ENCODE measurements around the gene IL3. TPM values are rescaled to one million over a fixed set of nuclear protein-coding genes. Genes with fewer than 3 reads are reported as not detected.

The IL3 gene
- total RNA-seq, 1 donor from 2014 or later: not detected

- Mint-ChIP-seq H3K27ac (ENCODE audit: unreplicated experiment) (peak overlapping the region; percentile 95), H3K4me1 (ENCODE audit: low read depth, unreplicated experiment) (peaks cover 25% of the 10 kb centered on the region), H3K36me3 (ENCODE audit: low read depth, unreplicated experiment) (no peaks in the 10 kb centered on the region), H3K9me3 (ENCODE audit: unreplicated experiment) (peaks cover 1% of the 10 kb centered on the region), H3K4me3 (ENCODE audit: unreplicated experiment) (no peak overlapping the region), H3K27me3 (ENCODE audit: low read depth, unreplicated experiment) (peaks cover 8% of the 10 kb centered on the region)
- TF ChIP-seq, protein P1, sequence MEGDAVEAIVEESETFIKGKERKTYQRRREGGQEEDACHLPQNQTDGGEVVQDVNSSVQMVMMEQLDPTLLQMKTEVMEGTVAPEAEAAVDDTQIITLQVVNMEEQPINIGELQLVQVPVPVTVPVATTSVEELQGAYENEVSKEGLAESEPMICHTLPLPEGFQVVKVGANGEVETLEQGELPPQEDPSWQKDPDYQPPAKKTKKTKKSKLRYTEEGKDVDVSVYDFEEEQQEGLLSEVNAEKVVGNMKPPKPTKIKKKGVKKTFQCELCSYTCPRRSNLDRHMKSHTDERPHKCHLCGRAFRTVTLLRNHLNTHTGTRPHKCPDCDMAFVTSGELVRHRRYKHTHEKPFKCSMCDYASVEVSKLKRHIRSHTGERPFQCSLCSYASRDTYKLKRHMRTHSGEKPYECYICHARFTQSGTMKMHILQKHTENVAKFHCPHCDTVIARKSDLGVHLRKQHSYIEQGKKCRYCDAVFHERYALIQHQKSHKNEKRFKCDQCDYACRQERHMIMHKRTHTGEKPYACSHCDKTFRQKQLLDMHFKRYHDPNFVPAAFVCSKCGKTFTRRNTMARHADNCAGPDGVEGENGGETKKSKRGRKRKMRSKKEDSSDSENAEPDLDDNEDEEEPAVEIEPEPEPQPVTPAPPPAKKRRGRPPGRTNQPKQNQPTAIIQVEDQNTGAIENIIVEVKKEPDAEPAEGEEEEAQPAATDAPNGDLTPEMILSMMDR (IDR thresholded peaks at IDR 0.05; ENCODE audit: insufficient read depth, low read depth, low read length): no peak
- no peak for TF ChIP-seq EZH2 (IDR thresholded peaks at IDR 0.05; ENCODE audit: insufficient read depth, low read length)
- Histone ChIP-seq H3K4me2 (ENCODE audit: low read length) (peak overlapping the region; percentile 81), H4K20me1 (ENCODE audit: insufficient read depth, low read length) (no peaks in the 10 kb centered on the region), H3K4me1 (ENCODE audit: insufficient read depth, low read length) (peaks cover 43% of the 10 kb centered on the region), H3K27me3 (ENCODE audit: insufficient read depth, low read length) (no peaks in the 10 kb centered on the region), H3K9ac (ENCODE audit: low read length) (peak overlapping the region; percentile 72), H2AFZ (ENCODE audit: low read depth, low read length) (no peak overlapping the region), H3K9me3 (ENCODE audit: insufficient read depth, low read depth, low read length) (no peaks in the 10 kb centered on the region), H3K36me3 (ENCODE audit: insufficient read depth, low read length) (no peaks in the 10 kb centered on the region), H3K27ac (ENCODE audit: low read depth, low read length) (peak overlapping the region; percentile 95), H3K4me3 (ENCODE audit: insufficient read depth, low read depth, low read length) (no peak overlapping the region), H3K79me2 (ENCODE audit: insufficient read depth, low read length) (no peaks in the 10 kb centered on the region)
- DNase-seq (ENCODE audit: low read depth) (no peak), FAIRE-seq (no peak)
Measured at GRCh38 chr5:132102944-132103331, 42.5 kb downstream of the IL3 start.

DNA sequence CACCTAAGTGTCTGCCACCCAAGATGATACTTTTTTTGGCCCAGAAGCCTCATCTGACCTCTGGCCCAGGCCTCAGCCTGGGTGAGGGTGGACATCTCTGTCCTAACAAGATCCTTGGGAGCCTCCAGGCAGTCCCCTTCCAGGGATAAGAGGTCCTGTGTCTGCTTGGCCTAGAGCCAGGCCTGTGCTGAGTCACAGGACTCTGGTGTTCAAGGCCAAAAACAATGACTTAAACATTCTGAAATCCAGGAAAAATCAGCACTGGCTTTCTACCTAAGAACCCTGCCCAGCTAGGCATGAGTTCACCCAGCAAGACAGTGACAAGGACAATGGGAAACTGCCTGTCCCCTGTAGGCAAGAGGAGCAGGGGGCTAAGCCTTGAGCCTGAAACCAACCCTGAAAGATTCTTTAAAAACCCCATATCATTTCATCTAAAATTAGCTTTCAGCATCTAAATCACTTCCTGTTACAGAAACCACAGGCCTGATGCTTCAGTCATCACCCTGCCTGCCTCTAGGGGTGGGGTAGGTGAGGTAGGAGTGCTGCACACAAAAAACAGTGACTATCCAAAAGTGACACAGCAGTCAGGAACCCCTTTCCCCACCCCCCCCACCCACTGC, 43.0 kb downstream of the IL3 start:
- no peak overlapping the region for H3K4me3 Mint-ChIP-seq (ENCODE audit: unreplicated experiment)
- H3K27ac Mint-ChIP-seq (ENCODE audit: unreplicated experiment): peak overlapping the region; percentile 95
- Histone ChIP-seq H3K27ac (ENCODE audit: low read depth, low read length) (peak overlapping the region; percentile 95), H2AFZ (ENCODE audit: low read depth, low read length) (peak overlapping the region; percentile 82), H3K79me2 (ENCODE audit: insufficient read depth, low read length) (no peaks in the 10 kb centered on the region), H3K27me3 (ENCODE audit: insufficient read depth, low read length) (no peaks in the 10 kb centered on the region), H3K9ac (ENCODE audit: low read length) (peak overlapping the region; percentile 72), H4K20me1 (ENCODE audit: insufficient read depth, low read length) (no peaks in the 10 kb centered on the region), H3K9me3 (ENCODE audit: insufficient read depth, low read depth, low read length) (no peaks in the 10 kb centered on the region), H3K4me1 (ENCODE audit: insufficient read depth, low read length) (peaks cover 39% of the 10 kb centered on the region), H3K4me2 (ENCODE audit: low read length) (peak overlapping the region; percentile 81), H3K36me3 (ENCODE audit: insufficient read depth, low read length) (no peaks in the 10 kb centered on the region), H3K4me3 (ENCODE audit: insufficient read depth, low read depth, low read length) (peak overlapping the region; percentile 6)
- H3K36me3 Mint-ChIP-seq (ENCODE audit: low read depth, unreplicated experiment): no peaks in the 10 kb centered on the region
- TF ChIP-seq, protein P1 (IDR thresholded peaks at IDR 0.05; ENCODE audit: insufficient read depth, low read depth, low read length): no peak
- TF ChIP-seq EZH2 (IDR thresholded peaks at IDR 0.05; ENCODE audit: insufficient read depth, low read length): no peak
- DNase-seq (ENCODE audit: low read depth) (peak; percentile 93), FAIRE-seq (no peak)
- peaks cover 8% of the 10 kb centered on the region for H3K27me3 Mint-ChIP-seq (ENCODE audit: low read depth, unreplicated experiment)
- peaks cover 3% of the 10 kb centered on the region for H3K9me3 Mint-ChIP-seq (ENCODE audit: unreplicated experiment)
- H3K4me1 Mint-ChIP-seq (ENCODE audit: low read depth, unreplicated experiment): peaks cover 21% of the 10 kb centered on the region

DNA sequence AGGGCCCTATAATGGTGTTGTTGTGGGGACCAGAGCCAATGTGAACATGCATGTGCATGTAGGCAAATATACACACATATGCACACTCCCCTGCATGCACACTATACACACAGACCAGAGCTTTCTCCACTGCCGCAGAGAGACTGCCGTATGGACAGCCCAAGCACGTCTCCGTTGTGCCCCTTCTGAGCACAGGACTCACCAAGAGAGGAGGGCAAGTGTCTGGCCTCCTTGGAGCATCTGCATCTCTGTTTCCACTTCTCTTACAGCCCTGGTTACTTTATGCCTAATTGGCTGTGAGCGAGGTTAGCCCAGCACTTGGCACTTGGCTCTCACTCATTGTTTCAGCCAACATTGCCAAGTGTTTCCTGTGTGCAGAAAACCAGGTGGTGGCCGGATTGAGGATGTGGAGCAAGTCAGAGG, 43.5 kb downstream of the IL3 start:
- Mint-ChIP-seq H3K4me3 (ENCODE audit: unreplicated experiment) (no peak overlapping the region), H3K36me3 (ENCODE audit: low read depth, unreplicated experiment) (no peaks in the 10 kb centered on the region), H3K9me3 (ENCODE audit: unreplicated experiment) (peaks cover 4% of the 10 kb centered on the region), H3K27me3 (ENCODE audit: low read depth, unreplicated experiment) (peaks cover 8% of the 10 kb centered on the region), H3K27ac (ENCODE audit: unreplicated experiment) (no peak overlapping the region), H3K4me1 (ENCODE audit: low read depth, unreplicated experiment) (peaks cover 21% of the 10 kb centered on the region)
- Histone ChIP-seq H3K4me3 (ENCODE audit: insufficient read depth, low read depth, low read length) (peak overlapping the region; percentile 18), H3K4me1 (ENCODE audit: insufficient read depth, low read length) (peaks cover 34% of the 10 kb centered on the region), H3K27me3 (ENCODE audit: insufficient read depth, low read length) (no peaks in the 10 kb centered on the region), H4K20me1 (ENCODE audit: insufficient read depth, low read length) (no peaks in the 10 kb centered on the region), H3K27ac (ENCODE audit: low read depth, low read length) (peak overlapping the region; percentile 77), H3K9me3 (ENCODE audit: insufficient read depth, low read depth, low read length) (no peaks in the 10 kb centered on the region), H3K36me3 (ENCODE audit: insufficient read depth, low read length) (no peaks in the 10 kb centered on the region), H3K9ac (ENCODE audit: low read length) (peak overlapping the region; percentile 32), H2AFZ (ENCODE audit: low read depth, low read length) (peak overlapping the region; percentile 24), H3K79me2 (ENCODE audit: insufficient read depth, low read length) (no peaks in the 10 kb centered on the region), H3K4me2 (ENCODE audit: low read length) (peak overlapping the region; percentile 81)
- DNase-seq (ENCODE audit: low read depth) (no peak), FAIRE-seq (no peak)
- TF ChIP-seq, protein P1 (IDR thresholded peaks at IDR 0.05; ENCODE audit: insufficient read depth, low read depth, low read length): no peak
- TF ChIP-seq EZH2 (IDR thresholded peaks at IDR 0.05; ENCODE audit: insufficient read depth, low read length): no peak
